ENCODE data around the gene HARS1. TPM values are rescaled to one million over a fixed set of nuclear protein-coding genes. Genes with fewer than 3 reads are reported as not detected.

The HARS1 gene
- total RNA-seq, 2 donors from 2014 or later: 33.9 to 45.6 TPM

- TF ChIP-seq CTCF (IDR thresholded peaks at IDR 0.05): no peak
- no peak overlapping the region for H3K4me3 ChIP-seq
- H3K27me3 ChIP-seq: no peaks in the 10 kb centered on the region
- peaks cover 71% of the 10 kb centered on the region for H3K36me3 ChIP-seq
- DNase-seq (ENCODE audit: low spot score): no peak
- H3K9me3 ChIP-seq: no peaks in the 10 kb centered on the region
- no peaks in the 10 kb centered on the region for H3K4me1 ChIP-seq
- no peak overlapping the region for H3K27ac ChIP-seq
Measured at GRCh38 chr5:140678993-140679392, 12.2 kb downstream of the HARS1 start.

- peaks cover 81% of the 10 kb centered on the region for H3K36me3 ChIP-seq
- TF ChIP-seq CTCF (IDR thresholded peaks at IDR 0.05): no peak
- H3K9me3 ChIP-seq: no peaks in the 10 kb centered on the region
- H3K4me3 ChIP-seq: no peak overlapping the region
- no peaks in the 10 kb centered on the region for H3K4me1 ChIP-seq
- no peaks in the 10 kb centered on the region for H3K27me3 ChIP-seq
- no peak for DNase-seq (ENCODE audit: low spot score)
- H3K27ac ChIP-seq: no peak overlapping the region
Measured at GRCh38 chr5:140677947-140678346, 13.2 kb downstream of the HARS1 start.

- no peak for TF ChIP-seq CTCF (IDR thresholded peaks at IDR 0.05)
- no peaks in the 10 kb centered on the region for H3K27me3 ChIP-seq
Measured at GRCh38 chr5:140674629-140675028, 16.5 kb downstream of the HARS1 start.

GRCh38 chr5:140674211-140674610, 17.0 kb downstream of the HARS1 start:
- Histone ChIP-seq H3K36me3 (peaks cover 79% of the 10 kb centered on the region), H3K4me3 (no peak overlapping the region), H3K4me1 (no peaks in the 10 kb centered on the region), H3K27me3 (no peaks in the 10 kb centered on the region), H3K9me3 (no peaks in the 10 kb centered on the region), H3K27ac (no peak overlapping the region)
- no peak for DNase-seq (ENCODE audit: low spot score)
- no peak for TF ChIP-seq CTCF (IDR thresholded peaks at IDR 0.05)

More at GRCh38 chr5:140674629-140675028, 16.5 kb downstream of the HARS1 start:
- H3K4me1 ChIP-seq: no peaks in the 10 kb centered on the region
- peaks cover 79% of the 10 kb centered on the region for H3K36me3 ChIP-seq
- no peak overlapping the region for H3K4me3 ChIP-seq
- DNase-seq (ENCODE audit: low spot score): no peak
- no peak overlapping the region for H3K27ac ChIP-seq
- H3K9me3 ChIP-seq: no peaks in the 10 kb centered on the region

GRCh38 chr5:140673187-140673976, 17.8 kb downstream of the HARS1 start, which contains the start of gene DND1:
Gene DND1 (minus strand): TSS chr5:140673576. CDS start chr5:140673542, 34 bp downstream.
- H3K4me3 ChIP-seq: peak within 1 kb of the TSS in 1 of 2 donors; percentile 21
- H3K4me1 ChIP-seq: no peaks in the 10 kb centered on the region
- H3K36me3 ChIP-seq: peaks cover 79% of the 10 kb centered on the region
- TF ChIP-seq CTCF (IDR thresholded peaks at IDR 0.05): no peak
- H3K9me3 ChIP-seq: no peaks in the 10 kb centered on the region
- no peak within 1 kb of the TSS for H3K27ac ChIP-seq
- DNase-seq (ENCODE audit: low spot score): no peak
- H3K27me3 ChIP-seq: no peaks in the 10 kb centered on the region
